Measurements from ENCODE around the gene EEFSEC. TPM values are rescaled to one million over a fixed set of nuclear protein-coding genes. Genes with fewer than 3 reads are reported as not detected.

EEFSEC gene
- total RNA-seq, 2 experiments from 2014 or later, result 19.2 to 19.6 TPM

- ATAC-seq (no peak), DNase-seq (no peak)
- Mint-ChIP-seq H3K36me3 (ENCODE audit: low read depth) (peaks cover 4% of the 10 kb centered on the region), H3K4me1 (ENCODE audit: low read depth) (peaks cover 16% of the 10 kb centered on the region), H3K9me3 (no peaks in the 10 kb centered on the region), H3K27me3 (no peaks in the 10 kb centered on the region), H3K4me3 (no peak overlapping the region), H3K27ac (no peak overlapping the region)
- TF ChIP-seq CTCF (IDR thresholded peaks at IDR 0.05), result no peak
- CTCF ChIA-PET, result interaction anchor here (1.3 to 2.4 kb wide), 2 partner anchors 11 to 13 kb away, joined by 3 to 12 read pairs; no protein-coding TSS in a partner anchor
- POLR2A ChIA-PET, result no interaction called here
- intact Hi-C loops (cut with micrococcal nuclease), result no loop called here
These were observed 155.7 kb downstream of the EEFSEC start for GRCh38 chr3:128309026-128309425.

GRCh38 chr3:128310286-128311058, 157.2 kb downstream of the EEFSEC start:
- H3K27ac Mint-ChIP-seq, result no peak overlapping the region
- no peaks in the 10 kb centered on the region for H3K9me3 Mint-ChIP-seq
- H3K4me1 Mint-ChIP-seq (ENCODE audit: low read depth), result peaks cover 27% of the 10 kb centered on the region
- no peak overlapping the region for H3K4me3 Mint-ChIP-seq
- no peaks in the 10 kb centered on the region for H3K27me3 Mint-ChIP-seq
- peaks cover 2% of the 10 kb centered on the region for H3K36me3 Mint-ChIP-seq (ENCODE audit: low read depth)
- ChIA-PET CTCF (no interaction called here), POLR2A (no interaction called here)
- no peak for DNase-seq
- intact Hi-C loops (cut with micrococcal nuclease), result no loop called here
- no peak for TF ChIP-seq CTCF (IDR thresholded peaks at IDR 0.05)
- ATAC-seq, result no peak

GRCh38 chr3:128311441-128311844, 158.2 kb downstream of the EEFSEC start:
- Mint-ChIP-seq H3K9me3 (no peaks in the 10 kb centered on the region), H3K36me3 (ENCODE audit: low read depth) (peaks cover 6% of the 10 kb centered on the region), H3K4me1 (ENCODE audit: low read depth) (peaks cover 33% of the 10 kb centered on the region), H3K27me3 (no peaks in the 10 kb centered on the region), H3K27ac (no peak overlapping the region), H3K4me3 (no peak overlapping the region)
- ATAC-seq, result no peak
- POLR2A ChIA-PET, result interaction anchor here (0.8 to 0.9 kb wide), 2 partner anchors 16 to 23 kb away, joined by 3 read pairs; no protein-coding TSS in a partner anchor
- CTCF ChIA-PET, result interaction anchor here (0.8 kb wide), 1 partner anchor 14 kb away, joined by 3 read pairs; no protein-coding TSS in a partner anchor
- DNase-seq, result no peak
- TF ChIP-seq CTCF (IDR thresholded peaks at IDR 0.05), result no peak
- intact Hi-C loops (cut with micrococcal nuclease), result no loop called here

- peaks cover 40% of the 10 kb centered on the region for H3K4me1 Mint-ChIP-seq (ENCODE audit: low read depth)
- no peak overlapping the region for H3K27ac Mint-ChIP-seq
- POLR2A ChIA-PET, result interaction anchor here (0.8 to 0.9 kb wide), 2 partner anchors 16 to 24 kb away, joined by 3 read pairs; no protein-coding TSS in a partner anchor
- no peaks in the 10 kb centered on the region for H3K27me3 Mint-ChIP-seq
- no peaks in the 10 kb centered on the region for H3K9me3 Mint-ChIP-seq
- no peak for DNase-seq
- no peak overlapping the region for H3K4me3 Mint-ChIP-seq
- intact Hi-C loops (cut with micrococcal nuclease), result no loop called here
- CTCF ChIA-PET, result no interaction called here
- peaks cover 12% of the 10 kb centered on the region for H3K36me3 Mint-ChIP-seq (ENCODE audit: low read depth)
- ATAC-seq, result no peak
- TF ChIP-seq CTCF (IDR thresholded peaks at IDR 0.05), result no peak
These were observed 159.0 kb downstream of the EEFSEC start for GRCh38 chr3:128312271-128312670.

GRCh38 chr3:128313071-128313725, 159.9 kb downstream of the EEFSEC start:
- Mint-ChIP-seq H3K4me1 (ENCODE audit: low read depth) (peaks cover 46% of the 10 kb centered on the region), H3K27me3 (no peaks in the 10 kb centered on the region), H3K27ac (no peak overlapping the region), H3K4me3 (no peak overlapping the region), H3K36me3 (ENCODE audit: low read depth) (peaks cover 14% of the 10 kb centered on the region), H3K9me3 (no peaks in the 10 kb centered on the region)
- ATAC-seq (no peak), DNase-seq (no peak)
- ChIA-PET POLR2A (no interaction called here), CTCF (no interaction called here)
- TF ChIP-seq CTCF (IDR thresholded peaks at IDR 0.05), result no peak
- intact Hi-C loops (cut with micrococcal nuclease), result no loop called here
